H9 (cell line): ENCODE measurements around the gene ONECUT1. TPM values are rescaled to one million over a fixed set of nuclear protein-coding genes. Genes with fewer than 3 reads are reported as not detected.

Source experiments
- DNase-seq: peaks from one replicate; pipeline ENCODE4 v3.0.0-alpha.2; 2017
- H2AFZ ChIP-seq: one replicate; pipeline ENCODE4 v1.6.1; 2013; ENCODE audit warnings: mild to moderate bottlenecking, low read length, control low read depth, moderate library complexity
- H2AK5ac ChIP-seq: 2 replicates; pipeline ENCODE4 v1.6.1; 2013; ENCODE audit warnings: low read length, control low read depth, mixed read lengths; ENCODE audit not compliant: insufficient read length
- H2BK120ac ChIP-seq: one replicate; pipeline ENCODE4 v1.6.1; 2013; ENCODE audit warnings: low read depth, mild to moderate bottlenecking, low read length, control low read depth, inconsistent platforms; ENCODE audit not compliant: poor library complexity, severe bottlenecking
- H2BK12ac ChIP-seq: 2 replicates; pipeline ENCODE4 v1.6.1; 2013; ENCODE audit warnings: low read length, control low read depth, mixed read lengths, low read depth; ENCODE audit not compliant: insufficient read length
- H2BK15ac ChIP-seq: 2 replicates; pipeline ENCODE4 v1.6.1; 2013; ENCODE audit warnings: low read depth, low read length, control low read depth
- H2BK20ac ChIP-seq: one replicate; pipeline ENCODE4 v1.6.1; 2013; ENCODE audit warnings: low read depth, mild to moderate bottlenecking, low read length, control low read depth, inconsistent platforms; ENCODE audit not compliant: poor library complexity, severe bottlenecking
- H2BK5ac ChIP-seq: 2 replicates; pipeline ENCODE4 v1.6.1; 2013; ENCODE audit warnings: low read length, control low read depth, mixed read lengths; ENCODE audit not compliant: insufficient read length
- H3K14ac ChIP-seq: 2 replicates; pipeline ENCODE4 v1.6.1; 2013; ENCODE audit warnings: low read length, control low read depth; ENCODE audit not compliant: insufficient read depth
- H3K18ac ChIP-seq: 2 replicates; pipeline ENCODE4 v1.6.1; 2013; ENCODE audit warnings: low read depth, mild to moderate bottlenecking, mixed read lengths, low read length, control low read depth; ENCODE audit not compliant: insufficient read length
- H3K23ac ChIP-seq: 2 replicates; pipeline ENCODE4 v1.6.1; 2013; ENCODE audit warnings: low read length, control low read depth, mixed read lengths, low read depth; ENCODE audit not compliant: insufficient read length
- H3K23me2 ChIP-seq: 2 replicates; pipeline ENCODE4 v1.6.1; 2013; ENCODE audit warnings: low read depth, mild to moderate bottlenecking, mixed read lengths, low read length, control low read depth; ENCODE audit not compliant: insufficient read length, poor library complexity, severe bottlenecking
- H3K27ac ChIP-seq: 2 replicates; pipeline ENCODE4 v1.5.1; 2013; ENCODE audit warnings: low read length, control low read depth, mixed read lengths, low read depth; ENCODE audit not compliant: insufficient read length
- H3K27me3 ChIP-seq: 2 replicates; pipeline ENCODE4 v1.6.1; 2013; ENCODE audit warnings: low read length, control low read depth, inconsistent platforms; ENCODE audit not compliant: insufficient read depth
- H3K4ac ChIP-seq: 2 replicates; pipeline ENCODE4 v1.6.1; 2013; ENCODE audit warnings: low read depth, mild to moderate bottlenecking, control low read depth, inconsistent platforms, low read length, moderate library complexity
- H3K4me1 ChIP-seq: 2 replicates; pipeline ENCODE4 v1.6.1; 2013; ENCODE audit warnings: low read length, control low read depth, inconsistent platforms; ENCODE audit not compliant: insufficient read depth
- H3K4me2 ChIP-seq: 2 replicates; pipeline ENCODE4 v1.6.1; 2013; ENCODE audit warnings: low read length, control low read depth, mixed read lengths; ENCODE audit not compliant: insufficient read length, insufficient read depth
- H3K56ac ChIP-seq: 2 replicates; pipeline ENCODE4 v1.6.1; 2013; ENCODE audit warnings: low read depth, mild to moderate bottlenecking, mixed read lengths, low read length, control low read depth; ENCODE audit not compliant: insufficient read length
- H3K79me1 ChIP-seq: 2 replicates; pipeline ENCODE4 v1.6.1; 2013; ENCODE audit warnings: low read depth, mild to moderate bottlenecking, moderate library complexity, low read length, control low read depth, inconsistent platforms; ENCODE audit not compliant: insufficient read depth, poor library complexity, severe bottlenecking
- H3K79me2 ChIP-seq: 2 replicates; pipeline ENCODE4 v1.6.1; 2013; ENCODE audit warnings: low read length, control low read depth, inconsistent platforms; ENCODE audit not compliant: insufficient read depth
- H3K9ac ChIP-seq: 2 replicates; pipeline ENCODE4 v1.6.1; 2013; ENCODE audit warnings: low read length, control low read depth, mixed read lengths; ENCODE audit not compliant: insufficient read length; ENCODE audit errors: extremely low read depth
- H3K9me3 ChIP-seq: one replicate; pipeline ENCODE4 v1.6.1; 2013; ENCODE audit warnings: low read depth, low read length, inconsistent platforms; ENCODE audit not compliant: control insufficient read depth
- H3T11ph ChIP-seq: one replicate; pipeline ENCODE4 v1.6.1; 2013; ENCODE audit warnings: mild to moderate bottlenecking, low read length, control low read depth, inconsistent platforms
- H4K20me1 ChIP-seq: one replicate; pipeline ENCODE4 v1.6.1; 2013; ENCODE audit not compliant: control insufficient read depth, insufficient read length, insufficient read depth
- H4K5ac ChIP-seq: 2 replicates; pipeline ENCODE4 v1.6.1; 2013; ENCODE audit warnings: low read depth, mild to moderate bottlenecking, mixed read lengths, low read length, control low read depth; ENCODE audit not compliant: insufficient read length
- H4K8ac ChIP-seq: replicated peaks from 2 replicates; pipeline ENCODE4 v1.6.1; 2013; ENCODE audit warnings: low read length, control low read depth, mixed read lengths, low read depth; ENCODE audit not compliant: insufficient read length
- H4K91ac ChIP-seq: 2 replicates; pipeline ENCODE4 v1.6.1; 2013; ENCODE audit warnings: low read depth, mild to moderate bottlenecking, moderate library complexity, mixed read lengths, low read length, control low read depth; ENCODE audit not compliant: insufficient read length
- H3K27ac Mint-ChIP-seq, 3 experiments: 2 replicates in 2 of 3; 3 replicates in 1 of 3; pipeline ENCODE4 v1.8.0; 2020 to 2021; ENCODE audit warnings: mixed read lengths in 3 of 3, mild to moderate bottlenecking in 1 of 3, moderate library complexity in 1 of 3
- H3K27me3 Mint-ChIP-seq: 2 replicates; pipeline ENCODE4 v1.8.0; 2021; ENCODE audit warnings: low read depth, mild to moderate bottlenecking, moderate library complexity, mixed read lengths
- H3K36me3 Mint-ChIP-seq, 3 experiments: 2 replicates in 2 of 3; 3 replicates in 1 of 3; pipeline ENCODE4 v1.8.0; 2020 to 2021; ENCODE audit warnings: low read depth in 3 of 3, mixed read lengths in 3 of 3; ENCODE audit not compliant: insufficient read depth in 1 of 3
- H3K4me1 Mint-ChIP-seq, 2 experiments: 2 replicates each; pipeline ENCODE4 v1.8.0; 2020; ENCODE audit warnings: mixed read lengths in 2 of 2
- H3K4me3 Mint-ChIP-seq, 2 experiments: 2 replicates in 1 of 2; 3 replicates in 1 of 2; pipeline ENCODE4 v1.8.0; 2020 to 2021; ENCODE audit warnings: mild to moderate bottlenecking in 2 of 2, mixed read lengths in 2 of 2, moderate library complexity in 1 of 2
- H3K9me3 Mint-ChIP-seq, 2 experiments: 2 replicates in 1 of 2; 3 replicates in 1 of 2; pipeline ENCODE4 v1.8.0; 2020; ENCODE audit warnings: mild to moderate bottlenecking in 2 of 2, mixed read lengths in 2 of 2, moderate library complexity in 1 of 2
- WGBS: extraction: QIAGEN DNeasy Blood & Tissue Kit; methylation state at CpG from one replicate; pipeline ENCODE4 v1.1.7; 2013; ENCODE audit warnings: missing lambda C conversion rate, low lambda C conversion rate, mixed read lengths; ENCODE audit not compliant: insufficient read length; ENCODE audit errors: extremely low coverage; 5-methylcytosine and 5-hydroxymethylcytosine counted together
- total RNA-seq: library from RNA; stranded (reverse); gene quantifications from 2 replicates; pipeline ENCODE4 v1.2.1, GENCODE V29; 2021
- TF ChIP-seq, protein P1 (sequence below): fragments of 200-600 bp; sonication (generic); conservative IDR thresholded peaks from 3 replicates; pipeline ENCODE4 v1.8.0; 2021; ENCODE audit warnings: antibody characterized with exemption, mild to moderate bottlenecking

The ONECUT1 gene
- total RNA-seq, 1 experiment from 2014 or later, result 14.1 TPM

- Histone ChIP-seq H3T11ph (no peak overlapping the region), H2BK120ac (no peak overlapping the region), H3K79me2 (no peaks in the 10 kb centered on the region), H2BK20ac (no peak overlapping the region), H3K27me3 (peaks cover 73% of the 10 kb centered on the region), H2BK15ac (no peak overlapping the region), H3K9ac (no peak overlapping the region), H3K23ac (no peak overlapping the region), H3K4me2 (peak overlapping the region; percentile 68), H2AK5ac (no peak overlapping the region), H4K8ac (no peak overlapping the region), H3K18ac (no peak overlapping the region), H3K4ac (no peak overlapping the region), H2BK5ac (no peak overlapping the region), H4K20me1 (no peaks in the 10 kb centered on the region), H4K91ac (no peak overlapping the region), H2AFZ (no peak overlapping the region), H3K79me1 (no peaks in the 10 kb centered on the region), H3K23me2 (peaks cover 52% of the 10 kb centered on the region), H3K9me3 (no peaks in the 10 kb centered on the region), H3K27ac (no peak overlapping the region), H3K4me1 (peaks cover 6% of the 10 kb centered on the region; the same call in 1 of the 2 replicates), H4K5ac (no peak overlapping the region), H3K56ac (no peak overlapping the region), H2BK12ac (no peak overlapping the region), H3K14ac (no peak overlapping the region)
- no peak overlapping the region for H3K27ac Mint-ChIP-seq
- H3K36me3 Mint-ChIP-seq, result peaks cover 0 to 24% (median 2%) of the 10 kb centered on the region in 3 experiments; a peak in 5 of 7 replicates
- WGBS, result no CpG with 5 or more reads among the region's 58 CpGs
- peaks cover 63% of the 10 kb centered on the region for H3K27me3 Mint-ChIP-seq
- TF ChIP-seq, protein P1, sequence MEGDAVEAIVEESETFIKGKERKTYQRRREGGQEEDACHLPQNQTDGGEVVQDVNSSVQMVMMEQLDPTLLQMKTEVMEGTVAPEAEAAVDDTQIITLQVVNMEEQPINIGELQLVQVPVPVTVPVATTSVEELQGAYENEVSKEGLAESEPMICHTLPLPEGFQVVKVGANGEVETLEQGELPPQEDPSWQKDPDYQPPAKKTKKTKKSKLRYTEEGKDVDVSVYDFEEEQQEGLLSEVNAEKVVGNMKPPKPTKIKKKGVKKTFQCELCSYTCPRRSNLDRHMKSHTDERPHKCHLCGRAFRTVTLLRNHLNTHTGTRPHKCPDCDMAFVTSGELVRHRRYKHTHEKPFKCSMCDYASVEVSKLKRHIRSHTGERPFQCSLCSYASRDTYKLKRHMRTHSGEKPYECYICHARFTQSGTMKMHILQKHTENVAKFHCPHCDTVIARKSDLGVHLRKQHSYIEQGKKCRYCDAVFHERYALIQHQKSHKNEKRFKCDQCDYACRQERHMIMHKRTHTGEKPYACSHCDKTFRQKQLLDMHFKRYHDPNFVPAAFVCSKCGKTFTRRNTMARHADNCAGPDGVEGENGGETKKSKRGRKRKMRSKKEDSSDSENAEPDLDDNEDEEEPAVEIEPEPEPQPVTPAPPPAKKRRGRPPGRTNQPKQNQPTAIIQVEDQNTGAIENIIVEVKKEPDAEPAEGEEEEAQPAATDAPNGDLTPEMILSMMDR, result no peak
- peak; percentile 46 for DNase-seq
- H3K4me3 Mint-ChIP-seq, result peak overlapping the region; percentile 22 to 84; a peak in 4 of 5 replicates
- peaks cover 54 to 78% of the 10 kb centered on the region in 2 experiments for H3K4me1 Mint-ChIP-seq
- peaks cover 0 to 2% of the 10 kb centered on the region in 2 experiments; a peak in 2 of 5 replicates for H3K9me3 Mint-ChIP-seq
Measured at GRCh38 chr15:52788099-52788986, 1.8 kb downstream of the ONECUT1 start.
